CD4-positive, alpha-beta T cell treated with Interleukin-17A for 1 hour (primary cell): ENCODE measurements around the gene RAD9A.
A peak's percentile ranks its signal among the peaks of the same experiment; 100 is the strongest.

Experiments
- DNase-seq: peaks from one replicate; pipeline ENCODE4 v3.0.0-alpha.2; 2020

RAD9A gene

DNA sequence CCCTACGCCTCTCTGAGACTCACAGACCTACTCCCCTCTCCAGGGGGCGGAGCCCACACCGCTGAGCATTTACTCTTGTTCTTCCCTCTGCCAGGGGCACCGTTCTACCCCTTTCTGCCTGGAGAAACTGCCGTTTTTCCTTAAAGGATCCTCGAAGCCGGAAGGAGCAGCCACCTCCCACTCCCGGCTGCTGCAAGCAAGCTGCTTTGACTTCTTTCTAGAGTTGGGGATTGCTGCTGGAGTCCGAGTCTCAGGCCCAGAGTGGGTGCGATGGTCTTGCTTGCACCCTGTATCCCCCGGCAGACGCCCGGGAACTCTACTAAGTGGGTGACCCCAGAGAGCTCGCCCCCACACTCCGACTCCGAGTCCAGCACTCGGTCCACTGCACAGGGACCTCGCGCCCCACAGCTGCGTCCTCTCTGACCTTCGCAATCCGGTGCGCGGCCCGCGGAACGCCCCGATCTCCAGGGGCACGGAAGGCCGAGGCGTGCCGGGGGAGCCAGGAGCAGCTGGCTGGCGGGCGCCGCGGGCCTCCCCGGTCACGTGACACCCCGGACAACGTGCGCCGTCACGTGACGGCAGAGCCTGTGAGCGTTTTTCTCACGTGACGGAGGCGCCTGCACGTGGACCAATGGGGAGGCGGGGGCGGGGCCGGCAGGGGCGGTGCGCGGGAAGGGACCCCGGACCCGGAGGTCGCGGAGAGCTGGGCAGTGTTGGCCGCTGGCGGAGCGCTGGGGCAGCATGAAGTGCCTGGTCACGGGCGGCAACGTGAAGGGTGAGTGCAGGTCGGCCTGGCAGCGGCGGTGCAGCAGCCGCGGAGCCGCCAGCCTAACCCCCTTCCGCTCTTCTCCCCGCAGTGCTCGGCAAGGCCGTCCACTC lies at the start of gene RAD9A:
Gene RAD9A, plus strand, starts transcription at position 683 of the 879 bp plus-strand sequence. Its CDS starts 59 bp downstream, at position 742.
- peak; percentile 91 for DNase-seq

DNA sequence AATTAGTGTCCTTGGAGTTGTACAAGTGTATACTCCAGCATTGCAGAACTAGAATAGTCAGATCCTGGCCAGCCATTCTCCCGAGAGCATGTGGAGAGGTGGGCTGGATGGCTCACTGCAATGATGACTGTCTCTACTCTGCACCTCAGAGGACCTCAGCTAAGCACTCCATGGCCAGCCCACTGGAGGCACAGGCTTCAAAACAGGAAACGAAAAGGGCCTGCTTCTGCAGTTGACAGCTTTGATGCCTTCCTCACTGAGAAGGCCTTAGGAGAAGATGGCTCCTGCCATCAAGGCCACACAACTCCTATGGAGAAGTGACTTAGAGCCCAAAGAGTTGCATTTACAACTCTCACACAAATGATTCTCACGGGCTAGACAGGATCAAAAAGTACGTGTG lies 47.5 kb upstream of the RAD9A start:
- DNase-seq = peak; percentile 29

DNA sequence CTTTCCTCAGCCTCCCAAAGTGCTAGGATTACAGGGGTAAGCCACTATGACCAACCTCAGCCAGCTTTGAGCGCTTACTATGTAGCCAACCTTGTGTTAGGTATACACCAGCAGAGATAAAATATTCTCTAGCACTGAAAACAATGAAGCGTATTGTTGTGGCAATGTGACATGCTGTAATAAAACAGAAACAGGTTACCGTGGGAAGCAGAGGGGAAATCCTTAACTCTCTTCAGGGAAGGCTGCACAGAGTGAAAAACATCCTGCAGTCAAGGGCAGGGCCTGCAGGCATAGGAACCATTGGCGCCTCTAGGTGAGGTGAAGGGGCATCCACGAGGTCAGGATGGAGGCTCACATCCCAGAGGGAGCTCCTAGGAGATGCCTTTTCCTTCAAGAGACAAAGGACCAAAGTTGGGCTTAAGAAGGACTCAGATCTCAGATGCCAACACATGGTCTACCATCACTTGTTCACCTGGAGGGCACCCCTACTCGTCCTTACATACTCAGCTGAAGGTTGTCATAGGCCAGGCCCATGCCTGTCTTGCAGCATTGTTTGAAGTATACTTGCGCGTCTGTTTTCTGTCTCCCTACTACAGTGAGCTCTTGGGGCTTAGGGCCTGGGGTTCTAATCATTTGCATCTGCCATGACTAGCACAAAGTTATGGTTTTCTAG lies 46.4 kb upstream of the RAD9A start:
- DNase-seq = no peak

DNA sequence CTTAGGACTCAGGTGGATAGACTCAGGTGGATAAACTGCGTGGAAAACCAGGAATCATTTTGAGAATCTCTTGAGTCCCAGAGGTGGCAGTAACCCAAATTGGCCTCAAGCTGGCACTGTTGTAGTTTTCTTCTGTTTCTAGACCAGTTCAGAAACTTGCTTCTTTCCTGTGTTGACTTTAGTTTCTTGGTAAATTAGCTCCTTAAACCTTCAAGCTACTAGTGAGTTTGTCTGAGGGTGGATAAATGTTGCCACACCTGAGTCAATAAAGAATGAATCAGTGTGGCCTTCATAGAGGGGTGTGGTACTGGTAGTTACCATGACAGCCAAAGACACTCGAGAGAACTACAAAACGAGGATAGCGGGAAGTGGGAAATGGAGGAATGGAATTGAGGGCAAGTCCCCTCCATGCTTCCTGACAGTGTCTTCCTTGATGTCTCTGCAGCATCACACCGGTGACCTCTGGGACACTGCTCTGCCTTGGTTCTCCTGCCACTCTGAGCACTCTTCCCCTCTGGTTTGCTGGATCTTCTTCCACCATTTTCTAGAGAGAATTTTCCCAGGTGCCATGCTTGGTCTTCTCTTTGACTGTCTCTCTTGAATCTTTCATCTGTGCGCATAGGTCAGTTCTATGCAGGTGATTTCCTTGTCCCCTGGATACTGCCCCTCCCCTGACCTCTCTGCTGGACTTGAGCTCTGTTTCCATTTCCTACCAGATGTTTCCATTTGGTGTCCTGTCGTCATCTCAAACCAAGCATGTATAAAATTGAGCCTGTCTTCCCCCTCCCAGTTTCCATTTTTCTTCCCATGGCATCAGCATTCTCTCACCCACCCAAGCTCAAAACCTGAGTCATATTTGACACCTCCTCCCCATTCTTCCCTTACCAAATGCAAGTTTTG lies 45.6 kb upstream of the RAD9A start:
- DNase-seq = peak; percentile 49

GRCh38 chr11:67347964-67348749 lies 43.6 kb upstream of the RAD9A start:
- DNase-seq = no peak

GRCh38 chr11:67349036-67349435 lies 42.8 kb upstream of the RAD9A start:
- DNase-seq = no peak

- no peak for DNase-seq
Observed at GRCh38 chr11:67349457-67349856, 42.3 kb upstream of the RAD9A start.

DNA sequence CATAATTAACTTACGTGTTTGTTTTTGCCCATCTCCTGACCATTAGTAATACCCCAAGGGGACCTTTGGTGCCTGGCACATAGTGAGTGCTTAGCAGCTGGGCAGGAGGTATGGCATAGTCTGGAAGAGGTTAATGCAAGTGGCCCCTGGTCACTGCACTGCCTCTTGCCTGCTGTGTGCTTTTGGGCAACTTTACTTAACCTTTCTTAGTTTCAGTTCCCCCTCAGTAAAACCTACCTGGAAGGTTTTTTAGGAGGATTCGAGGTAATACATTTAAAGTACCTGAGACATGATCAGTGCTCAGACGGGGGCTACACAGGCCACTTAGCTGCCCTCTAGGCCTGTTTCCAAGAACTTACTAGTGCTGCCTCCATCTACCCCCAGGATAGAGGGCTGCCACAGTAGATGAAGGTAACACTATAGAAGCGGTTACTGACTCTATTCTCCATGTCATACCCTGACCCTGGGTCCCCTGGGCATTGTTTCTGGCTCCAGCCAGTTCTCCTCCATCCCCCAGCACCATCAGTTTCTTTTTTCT lies 41.8 kb upstream of the RAD9A start:
- DNase-seq = no peak

DNA sequence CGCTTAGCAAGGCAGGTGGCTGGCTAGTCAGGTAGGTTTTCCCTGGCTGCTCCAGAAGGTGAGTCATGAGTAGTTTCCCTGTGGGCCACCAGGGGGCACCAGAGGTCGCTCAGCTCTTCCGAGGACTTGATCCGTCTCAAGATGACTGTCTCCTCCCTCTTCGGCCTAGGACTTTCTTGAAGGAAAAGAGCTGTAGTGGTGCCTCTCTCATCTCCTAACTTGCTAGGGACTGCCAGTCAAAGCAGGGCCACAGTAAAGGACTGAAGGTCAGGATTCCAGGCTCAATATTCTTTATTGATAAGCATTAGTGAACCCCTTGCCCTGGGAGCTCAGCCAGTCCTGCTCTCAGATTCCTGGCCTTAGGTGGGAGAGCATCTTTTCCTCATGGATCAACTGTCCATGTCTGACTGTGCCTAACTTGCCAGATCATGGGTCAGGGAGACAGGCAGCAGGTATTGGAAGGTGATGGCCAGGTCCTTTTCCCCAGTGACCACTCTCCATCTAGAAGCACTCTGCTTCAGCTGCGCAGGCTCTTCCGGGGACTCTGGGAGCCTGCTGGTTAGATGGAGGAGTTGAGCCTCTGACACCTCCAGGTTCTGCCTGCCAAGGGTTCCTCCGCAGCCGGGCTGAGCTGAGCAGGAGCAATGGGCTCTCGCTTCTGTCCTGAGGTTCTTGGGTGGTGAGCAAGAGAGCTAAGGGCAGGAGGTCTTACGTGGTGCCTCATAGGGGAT lies 40.3 kb upstream of the RAD9A start:
- peak; percentile 76 for DNase-seq

- no peak for DNase-seq
Observed at GRCh38 chr11:67352546-67353316, 39.1 kb upstream of the RAD9A start.

DNA sequence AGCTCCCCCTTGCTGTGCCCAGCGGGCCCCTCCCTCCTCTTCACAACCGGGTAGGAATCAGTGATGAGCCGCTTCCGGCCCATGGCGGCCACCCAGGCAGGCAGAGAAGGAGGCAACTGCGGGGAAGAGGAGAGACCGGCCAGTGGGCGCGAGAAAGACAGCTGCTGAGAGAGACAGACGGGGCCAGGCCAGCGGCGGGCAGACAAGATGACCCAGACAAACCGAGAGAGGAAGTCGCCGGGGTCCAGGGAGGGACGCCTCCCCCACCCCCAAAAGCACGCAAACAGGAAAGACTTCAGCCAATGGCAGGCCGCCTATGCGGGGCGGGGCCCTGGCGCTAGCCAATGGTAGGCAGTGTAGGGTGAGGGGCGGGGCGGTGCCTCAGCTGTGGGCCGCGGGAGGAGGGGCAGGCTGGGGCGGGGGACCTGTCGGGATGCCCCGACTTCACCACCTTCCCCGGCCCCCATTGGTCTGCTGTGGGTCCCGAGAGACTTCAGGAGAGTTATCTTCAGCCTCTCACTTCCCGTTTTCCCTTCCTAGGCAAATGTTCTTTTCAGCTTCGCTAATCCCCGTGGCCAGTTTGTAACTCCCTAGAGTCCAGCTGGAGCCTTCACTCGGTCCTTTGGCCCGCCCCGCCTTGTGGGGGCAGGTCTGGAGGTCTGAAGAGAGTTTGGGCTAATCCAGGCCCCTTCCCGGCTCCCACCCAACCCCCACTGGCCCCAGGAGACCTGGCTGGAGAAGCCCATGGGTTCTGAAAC lies 38.3 kb upstream of the RAD9A start, which contains the start of gene POLD4:
Gene POLD4, minus strand, starts transcription at position 230 of the 758 bp plus-strand sequence. Its CDS starts 147 bp downstream, at position 83.
- DNase-seq = peak; percentile 96

- peak; percentile 37 for DNase-seq
Observed at GRCh38 chr11:67354075-67355022, 37.4 kb upstream of the RAD9A start.

- DNase-seq = no peak
Observed at GRCh38 chr11:67355023-67355793, 36.6 kb upstream of the RAD9A start.

DNA sequence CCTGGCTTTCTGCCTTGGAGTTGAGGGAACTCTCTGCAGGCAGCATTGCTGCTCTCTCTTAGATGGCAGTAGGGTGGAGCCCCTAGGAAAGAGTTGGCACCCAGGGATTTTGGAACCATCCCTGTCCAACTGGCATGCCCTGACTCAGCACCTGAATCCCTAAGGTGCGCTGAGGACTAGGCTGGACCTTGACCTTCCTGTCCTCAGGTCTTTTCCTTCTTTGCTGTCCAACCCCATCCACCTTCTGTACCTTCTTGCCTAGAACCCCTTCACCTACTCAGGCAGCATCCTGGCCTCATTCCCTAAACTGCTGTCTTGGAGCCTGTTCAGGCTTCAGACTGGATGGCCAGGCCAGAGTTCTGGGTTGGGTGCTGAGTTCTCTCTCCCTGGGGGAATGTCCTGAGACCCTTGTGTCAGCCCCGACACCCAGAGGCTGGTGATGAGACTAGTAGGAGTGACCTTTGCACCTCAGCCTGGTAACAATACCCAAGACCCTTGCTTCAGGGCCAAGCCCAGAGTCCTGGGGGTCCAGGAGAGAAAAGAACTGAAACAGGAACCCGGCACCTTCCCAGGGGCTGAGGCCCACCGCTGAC lies 35.9 kb upstream of the RAD9A start:
- DNase-seq = no peak

GRCh38 chr11:67356387-67356863 lies 35.4 kb upstream of the RAD9A start:
- no peak for DNase-seq

DNA sequence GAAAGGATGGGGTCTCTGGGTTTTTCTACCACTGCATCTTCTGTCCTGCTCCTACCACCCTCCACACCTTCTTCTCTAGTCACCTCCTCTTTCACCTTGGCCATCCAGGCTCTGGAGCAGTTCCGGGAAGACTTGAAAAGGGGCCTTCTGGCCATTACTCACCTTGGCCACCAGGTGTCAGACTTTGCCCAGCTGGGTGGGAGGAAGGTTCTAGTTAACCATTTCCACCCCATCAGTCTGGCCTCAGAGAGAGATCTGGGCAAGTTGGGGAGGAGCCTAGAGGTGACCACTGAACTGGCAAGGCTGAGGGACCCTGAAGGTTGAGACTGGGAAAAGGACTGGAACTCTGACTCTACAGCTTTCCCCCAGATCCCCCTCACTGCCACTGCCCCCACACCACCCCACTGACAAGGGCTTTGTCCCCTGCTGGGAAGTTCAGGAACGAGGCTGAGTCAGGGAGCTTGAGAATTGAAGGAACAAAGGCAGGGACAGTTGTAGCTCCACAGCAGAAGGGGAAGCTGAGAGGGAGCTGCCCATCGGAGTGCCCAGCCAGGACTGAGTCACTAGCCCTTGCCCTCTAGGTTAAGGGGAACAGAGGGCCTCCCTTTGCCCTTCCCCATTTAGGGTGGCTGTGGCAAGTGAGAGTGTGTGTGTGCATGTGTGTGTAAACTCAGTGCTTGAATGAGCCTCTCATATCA lies 34.8 kb upstream of the RAD9A start:
- DNase-seq = peak; percentile 81
